CD4-positive, CD25-positive, alpha-beta regulatory T cell (primary cell): ENCODE data around the gene CNOT8. TPM values are rescaled to one million over a fixed set of nuclear protein-coding genes. Genes with fewer than 3 reads are reported as not detected.

Source experiments
- ATAC-seq, 2 donors: fragments of 150-1000 bp; cut with Tn5 transposase; one replicate each; pipeline ENCODE4 v1.10.0; 2021; ENCODE audit warnings: low read depth in 2 of 2, moderate number of reproducible peaks in 2 of 2, moderate library complexity in 1 of 2
- DNase-seq, 3 donors: peaks; one replicate each; pipeline versions ENCODE4 v3.0.0 to v3.0.0-alpha.2; 2012 to 2022; ENCODE audit warnings: mixed read lengths in 1 of 3
- H3K27ac ChIP-seq: one replicate; pipeline ENCODE4 v1.7.0; 2013; ENCODE audit warnings: mild to moderate bottlenecking, low read length; ENCODE audit not compliant: insufficient read depth, poor library complexity, severe bottlenecking
- H3K27me3 ChIP-seq: one replicate; pipeline ENCODE4 v1.7.0; 2013; ENCODE audit warnings: low read length; ENCODE audit not compliant: control insufficient read depth, insufficient read depth
- H3K36me3 ChIP-seq: one replicate; pipeline ENCODE4 v1.7.0; 2013; ENCODE audit warnings: mild to moderate bottlenecking, low read length, moderate library complexity; ENCODE audit not compliant: control insufficient read depth, insufficient read depth
- H3K4me1 ChIP-seq: 2 replicates; pipeline ENCODE4 v1.7.0; 2013; ENCODE audit warnings: mild to moderate bottlenecking, low read length; ENCODE audit not compliant: insufficient read depth, control insufficient read depth, poor library complexity, severe bottlenecking
- H3K4me3 ChIP-seq: one replicate; pipeline ENCODE4 v1.7.0; 2013; ENCODE audit warnings: low read depth, mild to moderate bottlenecking, low read length, moderate library complexity
- H3K9me3 ChIP-seq, 2 experiments: 1 replicate in 1 of 2; 2 replicates in 1 of 2; pipeline ENCODE4 v1.7.0; 2013; ENCODE audit warnings: low read length in 2 of 2, mild to moderate bottlenecking in 1 of 2, moderate library complexity in 1 of 2; ENCODE audit not compliant: control insufficient read depth in 2 of 2
- H3K27ac Mint-ChIP-seq, 3 donors: one replicate each; pipeline ENCODE4 v1.8.0; 2020 to 2022; ENCODE audit warnings: mild to moderate bottlenecking in 3 of 3, mixed read lengths in 3 of 3, moderate library complexity in 2 of 3
- H3K27me3 Mint-ChIP-seq: one replicate; pipeline ENCODE4 v1.8.0; 2022; ENCODE audit warnings: mild to moderate bottlenecking, mixed read lengths
- H3K36me3 Mint-ChIP-seq: one replicate; pipeline ENCODE4 v1.8.0; 2020; ENCODE audit warnings: mixed read lengths
- H3K4me1 Mint-ChIP-seq, 4 donors: one replicate each; pipeline ENCODE4 v1.8.0; 2020 to 2022; ENCODE audit warnings: mixed read lengths in 4 of 4, mild to moderate bottlenecking in 1 of 4
- H3K4me3 Mint-ChIP-seq, 4 donors: one replicate each; pipeline ENCODE4 v1.8.0; 2020 to 2022; ENCODE audit warnings: mild to moderate bottlenecking in 4 of 4, mixed read lengths in 4 of 4, moderate library complexity in 3 of 4
- H3K9me3 Mint-ChIP-seq, 7 donors: one replicate each; pipeline ENCODE4 v1.8.0; 2020 to 2022; ENCODE audit warnings: mixed read lengths in 7 of 7, mild to moderate bottlenecking in 3 of 7, moderate library complexity in 2 of 7
- polyA plus RNA-seq, 4 donors: library from polyadenylated mRNA; unstranded; fragments of 300-500 nt; fragmentation: Illumina TruSeq; gene quantifications; one replicate each; pipeline ENCODE4 v1.2.3, GENCODE V29; 2021
- total RNA-seq: library from RNA; stranded (reverse); gene quantifications from one replicate; pipeline ENCODE4 v1.2.3, GENCODE V29; 2022

Gene CNOT8
- total and polyA plus RNA-seq, 5 donors from 2014 or later: 121 to 199 (median 184) TPM

GRCh38 chr5:154873791-154874331, 15.4 kb downstream of the CNOT8 start:
- Histone ChIP-seq H3K9me3 (peaks cover 7 to 10% of the 10 kb centered on the region in 2 experiments), H3K27ac (no peak overlapping the region), H3K27me3 (no peaks in the 10 kb centered on the region), H3K36me3 (peaks cover 73% of the 10 kb centered on the region), H3K4me1 (no peaks in the 10 kb centered on the region), H3K4me3 (no peak overlapping the region)
- peaks cover 54% of the 10 kb centered on the region for H3K36me3 Mint-ChIP-seq
- peaks cover 3 to 15% (median 4%) of the 10 kb centered on the region in 7 donors for H3K9me3 Mint-ChIP-seq
- ATAC-seq (no peak), DNase-seq (no peak)
- peak overlapping the region in 2 of 3 donors; percentile 14 to 39 for H3K27ac Mint-ChIP-seq
- H3K27me3 Mint-ChIP-seq: no peaks in the 10 kb centered on the region
- H3K4me3 Mint-ChIP-seq: no peak overlapping the region
- H3K4me1 Mint-ChIP-seq: peaks cover under 1 to 13% (median 7%) of the 10 kb centered on the region in 4 donors

GRCh38 chr5:154878642-154879335, 20.4 kb downstream of the CNOT8 start:
- ATAC-seq: no peak

DNA sequence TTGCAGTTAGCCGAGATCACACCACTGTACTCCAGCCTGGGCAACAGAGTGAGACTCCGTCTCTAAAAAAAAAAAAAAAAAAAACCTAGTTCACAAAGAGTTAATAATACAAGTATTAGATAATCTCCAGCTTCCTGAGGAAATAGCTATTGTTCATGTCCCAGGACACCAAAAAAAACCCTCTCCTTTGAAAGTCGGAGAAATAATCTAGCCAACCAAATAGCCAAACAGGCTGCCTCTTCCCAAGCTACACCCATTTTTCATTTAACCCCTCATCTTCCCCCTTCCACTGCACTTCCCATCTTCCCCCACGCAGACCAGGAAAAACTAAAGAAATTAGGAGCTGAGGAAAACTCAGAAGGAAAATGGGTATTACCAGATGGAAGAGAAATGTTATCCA, 23.6 kb downstream of the CNOT8 start:
- no peaks in the 10 kb centered on the region for H3K27me3 ChIP-seq
- H3K4me1 ChIP-seq: no peaks in the 10 kb centered on the region
- Mint-ChIP-seq H3K27me3 (no peaks in the 10 kb centered on the region), H3K4me1 (no peaks in the 10 kb centered on the region), H3K27ac (peak overlapping the region in 1 of 3 donors; percentile 26), H3K4me3 (no peak overlapping the region), H3K36me3 (peaks cover 74% of the 10 kb centered on the region), H3K9me3 (peaks cover 11 to 54% (median 20%) of the 10 kb centered on the region in 7 donors)
- no peak overlapping the region for H3K4me3 ChIP-seq
- DNase-seq (no peak), ATAC-seq (no peak)
- peaks cover 40% of the 10 kb centered on the region for H3K36me3 ChIP-seq
- H3K9me3 ChIP-seq: peaks cover 28 to 47% of the 10 kb centered on the region in 2 experiments
- no peak overlapping the region for H3K27ac ChIP-seq

More at GRCh38 chr5:154878642-154879335, 20.4 kb downstream of the CNOT8 start:
- peak overlapping the region in 1 of 4 donors; percentile 23 for H3K4me3 Mint-ChIP-seq
- peaks cover 50% of the 10 kb centered on the region for H3K36me3 ChIP-seq
- H3K4me1 Mint-ChIP-seq: peaks cover 0 to 6% (median 1%) of the 10 kb centered on the region in 4 donors
- peaks cover 13 to 17% of the 10 kb centered on the region in 2 experiments for H3K9me3 ChIP-seq
- H3K9me3 Mint-ChIP-seq: peaks cover 8 to 29% (median 15%) of the 10 kb centered on the region in 7 donors
- no peak for DNase-seq
- H3K27me3 Mint-ChIP-seq: no peaks in the 10 kb centered on the region
- peaks cover 72% of the 10 kb centered on the region for H3K36me3 Mint-ChIP-seq
- no peak overlapping the region for H3K27ac ChIP-seq
- H3K4me3 ChIP-seq: no peak overlapping the region
- no peak overlapping the region for H3K27ac Mint-ChIP-seq
- no peaks in the 10 kb centered on the region for H3K4me1 ChIP-seq
- no peaks in the 10 kb centered on the region for H3K27me3 ChIP-seq

GRCh38 chr5:154884424-154884823, 26.0 kb downstream of the CNOT8 start:
- Histone ChIP-seq H3K4me3 (no peak overlapping the region), H3K36me3 (peaks cover 50% of the 10 kb centered on the region), H3K9me3 (peaks cover 25 to 38% of the 10 kb centered on the region in 2 experiments), H3K27ac (no peak overlapping the region), H3K27me3 (no peaks in the 10 kb centered on the region), H3K4me1 (no peaks in the 10 kb centered on the region)
- Mint-ChIP-seq H3K9me3 (peaks cover 10 to 38% (median 22%) of the 10 kb centered on the region in 7 donors), H3K4me1 (no peaks in the 10 kb centered on the region), H3K36me3 (peaks cover 84% of the 10 kb centered on the region), H3K4me3 (no peak overlapping the region), H3K27ac (no peak overlapping the region), H3K27me3 (no peaks in the 10 kb centered on the region)
- DNase-seq: no peak
- ATAC-seq: no peak

DNA sequence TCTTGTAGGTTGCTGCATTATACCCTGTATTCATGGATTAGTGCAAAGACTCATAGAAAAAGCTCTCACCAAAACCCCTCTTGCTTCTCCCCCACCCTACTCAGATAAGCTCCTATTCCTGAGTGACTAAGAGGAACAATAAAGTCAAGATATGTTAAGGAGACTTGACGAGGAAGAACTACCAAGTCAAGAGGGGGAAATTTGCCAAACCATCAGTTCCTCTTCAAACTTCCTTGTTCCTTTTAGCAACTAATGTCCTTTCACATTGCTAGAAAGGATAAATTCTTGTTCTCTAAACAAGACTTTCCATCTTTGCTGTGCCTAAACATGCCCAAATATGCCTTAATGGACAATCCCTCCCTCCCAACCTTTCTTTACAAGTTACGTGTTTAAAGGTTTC, 27.0 kb downstream of the CNOT8 start:
- H3K4me1 Mint-ChIP-seq: no peaks in the 10 kb centered on the region
- no peaks in the 10 kb centered on the region for H3K27me3 ChIP-seq
- H3K36me3 ChIP-seq: peaks cover 53% of the 10 kb centered on the region
- no peaks in the 10 kb centered on the region for H3K4me1 ChIP-seq
- H3K27ac Mint-ChIP-seq: no peak overlapping the region
- H3K36me3 Mint-ChIP-seq: peaks cover 80% of the 10 kb centered on the region
- no peak for DNase-seq
- no peak overlapping the region for H3K4me3 ChIP-seq
- no peak for ATAC-seq
- peaks cover 24 to 37% of the 10 kb centered on the region in 2 experiments for H3K9me3 ChIP-seq
- H3K27me3 Mint-ChIP-seq: no peaks in the 10 kb centered on the region
- H3K4me3 Mint-ChIP-seq: no peak overlapping the region
- no peak overlapping the region for H3K27ac ChIP-seq
- peaks cover 6 to 33% (median 19%) of the 10 kb centered on the region in 7 donors for H3K9me3 Mint-ChIP-seq

GRCh38 chr5:154892369-154892771, 33.9 kb downstream of the CNOT8 start:
- no peak for ATAC-seq
- peaks cover 58% of the 10 kb centered on the region for H3K36me3 Mint-ChIP-seq
- H3K27ac Mint-ChIP-seq: no peak overlapping the region
- no peaks in the 10 kb centered on the region for H3K27me3 Mint-ChIP-seq
- Histone ChIP-seq H3K27ac (no peak overlapping the region), H3K36me3 (peaks cover 80% of the 10 kb centered on the region), H3K4me1 (no peaks in the 10 kb centered on the region), H3K4me3 (no peak overlapping the region), H3K9me3 (peaks cover 6% of the 10 kb centered on the region in 2 experiments), H3K27me3 (no peaks in the 10 kb centered on the region)
- no peak for DNase-seq
- no peak overlapping the region for H3K4me3 Mint-ChIP-seq
- peaks cover 0 to 1% (median 0%) of the 10 kb centered on the region in 4 donors for H3K4me1 Mint-ChIP-seq
- H3K9me3 Mint-ChIP-seq: peaks cover 0 to 10% (median 1%) of the 10 kb centered on the region in 7 donors

- Histone ChIP-seq H3K4me1 (no peaks in the 10 kb centered on the region), H3K27me3 (no peaks in the 10 kb centered on the region), H3K4me3 (no peak overlapping the region), H3K27ac (no peak overlapping the region), H3K9me3 (peaks cover 0 to under 1% of the 10 kb centered on the region in 2 experiments), H3K36me3 (peaks cover 79% of the 10 kb centered on the region)
- H3K4me3 Mint-ChIP-seq: no peak overlapping the region
- H3K27ac Mint-ChIP-seq: no peak overlapping the region
- H3K36me3 Mint-ChIP-seq: peaks cover 51% of the 10 kb centered on the region
- H3K4me1 Mint-ChIP-seq: peaks cover 0 to 1% (median 0%) of the 10 kb centered on the region in 4 donors
- no peak for ATAC-seq
- no peaks in the 10 kb centered on the region for H3K27me3 Mint-ChIP-seq
- H3K9me3 Mint-ChIP-seq: peaks cover 0 to 10% (median 0%) of the 10 kb centered on the region in 7 donors
- no peak for DNase-seq
Measured at GRCh38 chr5:154893381-154893780, 35.0 kb downstream of the CNOT8 start.
